ENCODE measurements around the gene PRELID1.

PRELID1 gene

DNA sequence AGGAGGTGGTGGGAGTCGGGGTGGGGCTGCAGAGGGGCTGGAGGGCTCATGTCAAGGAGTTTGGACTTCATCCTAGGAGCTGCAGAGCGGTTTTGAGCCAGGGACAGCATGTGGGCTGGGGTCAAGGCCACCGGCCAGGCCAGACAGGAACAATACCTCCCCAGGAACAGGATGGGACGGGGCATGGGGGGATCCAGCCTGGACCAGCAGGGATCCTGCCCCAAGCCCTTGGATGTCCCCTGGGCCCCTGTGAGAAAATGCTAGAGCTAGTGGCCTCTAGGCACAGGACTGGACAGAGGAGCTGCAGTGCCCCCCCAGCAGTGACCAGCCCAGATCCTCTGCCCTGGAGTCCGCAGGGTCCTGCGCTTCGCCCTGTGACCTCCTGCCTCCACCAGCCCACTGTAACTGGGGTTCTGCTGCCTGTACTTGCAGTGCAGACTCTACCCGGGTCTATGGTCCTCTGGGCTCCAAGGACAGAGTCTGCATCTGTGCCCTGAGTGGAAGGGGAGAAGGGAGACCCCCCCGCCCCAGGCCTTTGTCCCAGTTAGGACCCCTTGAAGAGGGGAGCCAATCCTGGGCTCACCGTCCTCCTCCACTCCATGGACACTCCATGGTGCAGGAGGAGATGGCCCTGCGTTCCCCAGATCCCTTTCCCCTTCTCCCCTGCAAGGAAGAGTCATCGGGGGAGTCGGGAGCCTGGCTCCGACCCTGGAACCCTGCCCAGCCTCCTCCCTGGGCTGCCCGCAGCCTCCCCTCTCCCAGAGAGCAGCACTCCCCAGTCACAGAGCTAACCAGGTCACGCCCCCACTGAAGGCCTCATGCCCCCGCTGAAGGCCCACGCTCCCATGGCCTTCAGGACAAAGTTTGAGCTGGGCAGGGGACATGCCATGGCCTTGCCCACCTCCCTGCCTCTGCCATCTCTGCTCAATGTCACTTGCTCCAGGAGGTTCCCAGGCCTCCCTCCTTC lies 11.1 kb downstream of the PRELID1 start:
- no peak for DNase-seq

GRCh38 chr5:177315411-177315810 lies 11.8 kb downstream of the PRELID1 start:
- DNase-seq: no peak

GRCh38 chr5:177316005-177316404 lies 12.4 kb downstream of the PRELID1 start:
- DNase-seq: no peak

DNA sequence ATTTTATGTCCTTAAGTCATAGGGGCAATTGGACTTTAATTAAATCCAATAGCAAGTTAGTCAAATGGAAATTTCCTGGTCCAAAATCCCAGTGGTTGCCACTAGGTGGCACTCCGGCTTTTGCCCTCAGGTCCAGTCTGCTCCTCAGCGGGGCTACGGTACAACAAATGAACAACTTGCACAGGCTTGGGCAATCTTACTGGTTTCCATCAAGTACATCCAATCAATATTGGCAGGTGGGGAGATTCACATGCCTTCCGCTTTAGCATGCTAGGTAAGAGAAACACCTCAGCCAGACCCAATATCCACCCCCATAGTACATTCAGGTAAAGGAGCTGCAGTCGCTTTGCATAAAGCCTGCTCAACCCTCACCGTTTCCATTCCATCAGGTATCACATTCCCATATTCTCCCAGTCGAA lies 14.4 kb downstream of the PRELID1 start:
- peak; percentile 61 for DNase-seq

DNA sequence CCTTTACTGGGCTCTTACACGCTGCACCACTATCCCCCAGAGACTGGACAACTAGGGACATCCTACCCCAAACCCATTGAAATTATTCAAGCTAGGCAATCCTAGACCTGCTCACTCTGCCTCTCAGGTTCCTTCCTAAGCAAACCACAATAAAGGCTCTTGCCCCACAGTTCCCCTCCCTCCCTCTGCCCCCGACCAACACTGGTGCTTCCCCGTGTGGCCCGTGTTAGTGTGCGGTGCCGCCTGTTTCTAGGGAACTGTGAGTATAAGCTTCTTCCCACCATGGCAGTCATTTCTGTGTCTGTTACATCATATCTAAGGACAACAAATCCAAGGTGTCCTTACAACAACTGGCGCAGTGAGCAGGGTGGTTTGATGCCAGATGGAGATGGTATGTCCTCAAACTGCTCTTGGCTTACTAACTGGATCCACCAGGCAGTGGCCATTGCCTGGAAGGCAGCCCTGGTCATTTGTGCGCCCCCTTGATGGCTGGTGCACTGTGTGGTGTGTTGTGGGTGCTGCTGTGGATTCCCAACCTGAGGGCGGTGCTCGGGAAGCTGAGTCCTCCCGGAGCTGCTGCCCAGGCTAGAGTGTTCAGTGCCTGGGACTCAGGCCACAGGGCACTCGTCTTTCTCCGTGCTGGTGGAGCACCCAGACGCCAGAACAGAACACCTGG lies 16.5 kb downstream of the PRELID1 start:
- DNase-seq: no peak

DNA sequence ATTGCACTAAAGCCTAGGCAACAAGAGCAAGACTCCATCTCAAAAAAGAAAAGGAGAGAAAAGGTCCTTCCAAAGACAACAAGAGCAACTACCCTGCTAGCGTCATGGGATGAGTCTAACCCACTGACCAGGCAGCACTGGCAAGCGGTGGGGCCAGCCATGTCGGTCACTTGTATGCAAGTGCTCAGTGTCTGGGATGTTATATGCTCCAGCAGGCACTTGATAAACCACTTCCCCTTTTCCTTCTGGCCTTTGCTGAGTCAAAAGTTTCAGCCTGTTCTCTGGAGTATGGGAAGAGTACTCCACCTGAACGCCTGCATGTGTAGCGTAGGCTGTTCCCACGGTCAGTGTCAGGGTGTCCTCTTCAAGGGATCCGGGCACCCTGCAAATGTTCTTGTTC lies 17.3 kb downstream of the PRELID1 start:
- DNase-seq: no peak

DNA sequence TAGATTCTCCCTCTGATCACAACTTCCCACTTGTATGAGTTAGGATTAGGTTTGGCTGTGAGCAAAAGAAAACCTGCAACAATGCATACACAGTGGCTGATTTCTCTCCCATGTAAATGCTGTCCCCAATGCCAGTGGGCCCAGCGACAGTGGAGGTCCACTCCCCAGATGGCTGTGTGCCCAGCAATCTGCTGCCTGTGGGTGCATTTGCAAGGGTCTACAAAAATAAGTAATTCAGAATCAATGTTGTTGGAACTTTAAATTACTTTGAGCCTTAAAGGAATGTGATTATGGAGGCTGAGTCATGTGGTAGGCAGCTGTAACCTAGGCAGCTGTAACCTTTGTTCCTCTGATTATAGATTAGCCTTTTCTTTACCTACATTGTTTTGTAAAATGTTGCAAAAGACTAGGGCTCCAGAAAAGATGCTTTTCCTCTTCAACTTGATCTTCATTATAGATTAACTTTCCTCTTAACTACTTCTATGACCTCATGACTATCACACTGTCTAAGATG lies 22.3 kb downstream of the PRELID1 start:
- no peak for DNase-seq

- no peak for DNase-seq
Measured at GRCh38 chr5:177327539-177328522, 24.2 kb downstream of the PRELID1 start.

- no peak for DNase-seq
Measured at GRCh38 chr5:177328545-177329231, 25.1 kb downstream of the PRELID1 start.

- no peak for DNase-seq
Measured at GRCh38 chr5:177329883-177330282, 26.3 kb downstream of the PRELID1 start.

GRCh38 chr5:177330991-177331842 lies 27.6 kb downstream of the PRELID1 start:
- DNase-seq: peak; percentile 51

DNA sequence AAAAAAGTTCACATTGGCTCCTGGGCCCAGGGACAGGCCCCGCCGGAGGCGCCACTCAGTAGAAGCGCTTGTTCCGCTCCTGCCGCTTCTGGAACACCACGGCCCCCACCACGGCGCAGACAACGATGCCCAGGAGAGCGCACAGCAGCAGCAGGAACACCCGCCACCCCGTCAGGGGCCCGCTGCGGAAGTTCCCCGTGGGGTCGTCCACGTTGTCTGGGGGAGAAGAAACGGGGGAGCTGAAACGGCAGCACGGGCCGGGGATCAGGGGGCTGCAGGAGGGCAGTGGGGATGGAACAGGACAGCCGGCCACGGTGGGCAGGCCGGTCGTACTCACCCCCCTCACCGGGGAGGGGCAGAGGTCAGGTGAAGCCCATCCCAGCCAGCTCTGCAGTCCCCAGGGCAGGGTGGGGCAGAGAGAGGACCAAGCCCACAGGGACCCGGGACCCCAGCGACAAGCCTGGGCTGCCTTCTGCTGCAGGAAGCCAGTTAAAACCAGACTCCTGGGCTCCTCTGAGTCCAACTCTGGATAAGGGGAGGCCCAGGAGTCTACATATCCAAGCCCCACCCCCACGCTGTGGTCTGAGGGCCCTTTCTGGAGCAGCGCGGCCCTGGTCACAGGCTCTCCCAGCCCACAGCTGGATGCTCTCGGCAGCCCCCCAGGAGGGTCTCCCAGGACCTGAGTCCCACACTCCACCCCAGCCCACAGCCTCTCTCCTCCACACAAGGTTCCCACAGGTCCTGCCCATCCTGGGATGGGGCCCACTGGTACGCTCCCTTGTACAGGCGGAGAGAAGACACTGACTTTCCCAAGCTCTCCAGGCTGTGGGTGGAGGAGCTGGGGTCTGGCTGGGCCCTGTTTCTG lies 28.7 kb downstream of the PRELID1 start:
- no peak for DNase-seq

DNA sequence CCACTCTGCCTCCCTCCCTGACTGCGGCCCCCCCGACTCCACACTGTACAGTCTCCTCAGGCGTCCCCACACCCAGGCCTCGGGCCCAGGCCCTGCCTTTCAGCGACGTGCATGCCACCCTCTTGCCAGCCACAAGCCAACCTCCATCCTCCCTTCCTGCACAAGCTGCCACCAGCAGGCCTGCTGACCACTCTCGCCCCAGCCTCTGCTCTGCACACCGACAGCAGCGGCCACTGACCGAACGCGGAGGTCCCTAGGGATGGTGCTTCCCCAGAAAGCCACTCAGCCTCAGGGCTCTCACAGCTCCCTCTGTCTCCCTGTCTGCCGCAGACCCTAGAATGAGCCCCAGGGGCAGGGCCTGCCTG lies 29.3 kb downstream of the PRELID1 start:
- DNase-seq: no peak

- DNase-seq: no peak
Measured at GRCh38 chr5:177333420-177334154, 30.0 kb downstream of the PRELID1 start.

DNA sequence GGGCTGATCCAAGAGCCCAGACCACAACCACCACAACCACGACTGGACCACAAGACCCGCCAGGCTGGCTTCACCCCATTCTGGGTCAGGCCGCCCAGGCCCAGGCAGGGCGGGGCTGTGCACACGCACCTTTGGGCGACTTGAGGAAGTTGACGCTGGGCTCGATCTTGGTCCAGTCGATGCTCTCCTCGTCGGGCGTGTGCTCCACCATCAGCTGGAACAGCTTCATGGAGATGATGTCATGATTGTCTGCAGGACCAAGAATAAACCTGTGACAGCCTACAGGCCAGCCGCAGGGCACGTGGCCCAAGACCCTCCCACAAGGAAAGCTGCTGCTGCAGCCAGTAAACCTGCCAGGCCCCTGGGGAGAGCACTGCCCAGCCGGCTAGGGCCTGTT lies 30.6 kb downstream of the PRELID1 start:
- no peak for DNase-seq

DNA sequence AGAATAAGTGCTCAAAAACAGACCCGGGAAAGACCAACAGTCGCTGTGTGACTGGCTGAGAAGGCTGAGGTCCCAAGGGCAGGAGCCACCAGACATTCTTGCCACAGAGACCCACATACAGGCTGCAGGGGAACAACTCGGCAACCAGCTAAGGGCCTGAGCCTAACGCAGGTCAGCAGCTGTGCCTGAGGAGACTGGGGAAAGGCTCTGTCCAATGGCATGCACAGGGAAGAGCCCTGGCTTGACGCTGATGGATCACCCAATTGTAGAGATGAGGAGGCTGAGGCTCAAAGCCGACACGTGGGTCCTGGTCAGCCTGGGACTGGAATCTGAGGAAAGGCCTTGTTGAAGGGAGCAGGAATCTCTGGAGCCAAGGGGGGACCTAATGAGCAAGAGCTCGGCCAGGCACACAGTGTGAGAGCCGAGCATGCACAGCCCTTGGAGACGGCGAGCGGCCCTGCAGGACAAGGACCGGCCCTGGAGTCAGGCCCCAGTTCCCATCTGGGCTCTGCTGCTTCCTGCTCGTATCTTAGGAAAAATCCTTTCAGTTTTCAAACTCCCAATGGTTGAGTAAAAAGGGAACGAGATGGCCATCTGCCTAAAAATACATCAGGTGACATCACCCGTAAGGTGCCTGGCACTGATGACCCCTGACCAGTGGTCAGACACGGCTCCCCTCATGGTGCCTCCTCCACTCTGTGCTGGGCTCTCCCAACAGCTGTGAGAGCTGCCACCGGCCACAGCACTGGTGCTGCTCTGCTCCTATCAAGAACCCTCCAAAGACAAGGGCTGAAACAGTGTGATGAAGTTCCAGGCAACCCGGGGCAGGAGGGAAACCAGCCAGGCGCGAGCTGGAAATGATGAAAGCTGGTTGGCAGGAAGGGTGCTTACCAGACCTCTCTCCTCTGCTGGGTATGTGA lies 31.4 kb downstream of the PRELID1 start:
- DNase-seq: no peak

DNA sequence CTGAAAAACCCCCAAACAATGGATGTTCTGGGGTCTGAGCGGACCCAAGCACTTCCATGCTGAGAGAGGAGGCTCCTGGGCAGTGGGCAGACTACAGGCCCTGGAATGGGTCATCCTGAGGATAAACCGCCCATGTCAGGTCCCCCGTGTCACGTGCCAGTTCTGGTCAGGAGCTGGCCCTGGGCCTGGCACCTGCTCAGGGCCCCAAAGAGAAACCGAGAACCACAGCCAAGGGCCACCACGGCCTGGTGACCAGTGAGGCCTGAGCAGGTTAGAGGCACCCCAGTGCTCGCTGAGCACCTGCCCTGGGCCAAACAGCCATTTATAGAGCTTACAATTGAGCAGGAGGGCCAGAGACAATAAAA lies 32.1 kb downstream of the PRELID1 start:
- DNase-seq: no peak

- DNase-seq: no peak
Measured at GRCh38 chr5:177336112-177336511, 32.5 kb downstream of the PRELID1 start.
